ENCODE data around the gene LHFPL3. TPM values are rescaled to one million over a fixed set of nuclear protein-coding genes. Genes with fewer than 3 reads are reported as not detected.

LHFPL3 gene
- polyA plus RNA-seq, 2 of the 4 experiments (the other 2 are of a cell fraction) = not detected

DNA sequence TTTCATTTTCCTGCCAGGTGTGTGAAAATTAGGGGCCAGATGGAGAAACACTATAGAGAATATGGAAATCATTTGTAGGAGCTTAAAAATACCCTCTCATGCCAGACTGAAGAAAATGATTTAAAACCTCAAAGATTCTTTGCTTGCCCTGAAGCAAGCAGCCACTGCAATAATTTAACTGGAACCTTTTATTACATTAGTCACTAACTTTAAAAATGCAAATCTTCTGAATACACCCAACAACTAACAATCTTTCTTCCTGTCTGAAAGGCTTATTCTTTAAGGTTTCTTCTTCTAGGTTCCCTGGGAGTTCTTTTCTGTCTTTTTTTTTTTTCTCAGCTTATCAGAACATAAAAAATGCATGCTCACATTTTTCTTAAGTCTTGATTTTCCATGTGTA lies 447.1 kb downstream of the LHFPL3 start:
- no peak for ATAC-seq

DNA sequence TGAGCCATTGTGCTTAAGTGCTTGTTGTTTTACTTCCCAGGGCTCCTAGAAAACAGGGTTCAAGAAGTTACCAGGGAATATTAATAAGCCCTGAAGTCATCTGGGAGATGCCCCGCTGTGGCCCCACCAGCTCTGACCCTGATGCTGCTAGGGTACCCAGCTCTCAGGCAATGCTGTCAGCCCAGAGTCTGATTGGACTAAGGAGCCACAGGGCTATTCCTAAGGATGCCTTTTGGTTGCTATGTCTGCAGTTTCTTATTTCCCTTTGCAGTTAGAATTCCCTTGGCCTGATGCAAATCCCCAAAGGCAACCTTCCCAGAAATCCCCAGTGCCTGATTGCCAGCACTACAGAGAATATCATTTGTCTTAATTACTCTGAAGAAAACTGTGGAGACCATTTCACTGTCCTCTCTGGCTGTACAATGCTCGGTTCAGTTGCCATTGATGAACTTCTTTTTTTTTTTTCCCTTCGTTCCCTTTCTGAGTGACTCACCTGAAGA lies 448.9 kb downstream of the LHFPL3 start:
- ChIA-PET POLR2A (no interaction called here), CTCF (no interaction called here)
- FAIRE-seq = no peak
- Histone ChIP-seq H3K9me3 (no peaks in the 10 kb centered on the region), H3K4me2 (no peak overlapping the region), H3K27ac (no peak overlapping the region), H3K4me1 (no peaks in the 10 kb centered on the region), H3K4me3 (no peak overlapping the region)
- DNase-seq (ENCODE audit: low read depth in 1 of 2, low spot score in 1 of 2) = no peak
- no peak for TF ChIP-seq HOXA7 (CRISPR knock-in tag; IDR thresholded peaks at IDR 0.05)
- no peak for TF ChIP-seq RARB (CRISPR knock-in tag; IDR thresholded peaks at IDR 0.05)
- no peak for TF ChIP-seq ZFP36 (IDR thresholded peaks at IDR 0.05; ENCODE audit: borderline replicate concordance, partially characterized antibody)
- no peak for TF ChIP-seq POLR2AphosphoS2 (conservative IDR thresholded peaks at IDR 0.05; ENCODE audit: low read length)
- no peak for TF ChIP-seq HOXB13 (CRISPR knock-in tag; IDR thresholded peaks at IDR 0.05; ENCODE audit: low read depth)
- TF ChIP-seq, protein P1, sequence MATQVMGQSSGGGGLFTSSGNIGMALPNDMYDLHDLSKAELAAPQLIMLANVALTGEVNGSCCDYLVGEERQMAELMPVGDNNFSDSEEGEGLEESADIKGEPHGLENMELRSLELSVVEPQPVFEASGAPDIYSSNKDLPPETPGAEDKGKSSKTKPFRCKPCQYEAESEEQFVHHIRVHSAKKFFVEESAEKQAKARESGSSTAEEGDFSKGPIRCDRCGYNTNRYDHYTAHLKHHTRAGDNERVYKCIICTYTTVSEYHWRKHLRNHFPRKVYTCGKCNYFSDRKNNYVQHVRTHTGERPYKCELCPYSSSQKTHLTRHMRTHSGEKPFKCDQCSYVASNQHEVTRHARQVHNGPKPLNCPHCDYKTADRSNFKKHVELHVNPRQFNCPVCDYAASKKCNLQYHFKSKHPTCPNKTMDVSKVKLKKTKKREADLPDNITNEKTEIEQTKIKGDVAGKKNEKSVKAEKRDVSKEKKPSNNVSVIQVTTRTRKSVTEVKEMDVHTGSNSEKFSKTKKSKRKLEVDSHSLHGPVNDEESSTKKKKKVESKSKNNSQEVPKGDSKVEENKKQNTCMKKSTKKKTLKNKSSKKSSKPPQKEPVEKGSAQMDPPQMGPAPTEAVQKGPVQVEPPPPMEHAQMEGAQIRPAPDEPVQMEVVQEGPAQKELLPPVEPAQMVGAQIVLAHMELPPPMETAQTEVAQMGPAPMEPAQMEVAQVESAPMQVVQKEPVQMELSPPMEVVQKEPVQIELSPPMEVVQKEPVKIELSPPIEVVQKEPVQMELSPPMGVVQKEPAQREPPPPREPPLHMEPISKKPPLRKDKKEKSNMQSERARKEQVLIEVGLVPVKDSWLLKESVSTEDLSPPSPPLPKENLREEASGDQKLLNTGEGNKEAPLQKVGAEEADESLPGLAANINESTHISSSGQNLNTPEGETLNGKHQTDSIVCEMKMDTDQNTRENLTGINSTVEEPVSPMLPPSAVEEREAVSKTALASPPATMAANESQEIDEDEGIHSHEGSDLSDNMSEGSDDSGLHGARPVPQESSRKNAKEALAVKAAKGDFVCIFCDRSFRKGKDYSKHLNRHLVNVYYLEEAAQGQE (IDR thresholded peaks at IDR 0.05) = no peak
- TF ChIP-seq, protein P2, sequence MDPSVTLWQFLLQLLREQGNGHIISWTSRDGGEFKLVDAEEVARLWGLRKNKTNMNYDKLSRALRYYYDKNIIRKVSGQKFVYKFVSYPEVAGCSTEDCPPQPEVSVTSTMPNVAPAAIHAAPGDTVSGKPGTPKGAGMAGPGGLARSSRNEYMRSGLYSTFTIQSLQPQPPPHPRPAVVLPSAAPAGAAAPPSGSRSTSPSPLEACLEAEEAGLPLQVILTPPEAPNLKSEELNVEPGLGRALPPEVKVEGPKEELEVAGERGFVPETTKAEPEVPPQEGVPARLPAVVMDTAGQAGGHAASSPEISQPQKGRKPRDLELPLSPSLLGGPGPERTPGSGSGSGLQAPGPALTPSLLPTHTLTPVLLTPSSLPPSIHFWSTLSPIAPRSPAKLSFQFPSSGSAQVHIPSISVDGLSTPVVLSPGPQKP (IDR thresholded peaks at IDR 0.05; ENCODE audit: low read depth, low read length) = no peak
- TF ChIP-seq ZC3H11A (IDR thresholded peaks at IDR 0.05) = no peak
- TF ChIP-seq RFX5 (IDR thresholded peaks at IDR 0.05) = no peak
- TF ChIP-seq, protein P3, sequence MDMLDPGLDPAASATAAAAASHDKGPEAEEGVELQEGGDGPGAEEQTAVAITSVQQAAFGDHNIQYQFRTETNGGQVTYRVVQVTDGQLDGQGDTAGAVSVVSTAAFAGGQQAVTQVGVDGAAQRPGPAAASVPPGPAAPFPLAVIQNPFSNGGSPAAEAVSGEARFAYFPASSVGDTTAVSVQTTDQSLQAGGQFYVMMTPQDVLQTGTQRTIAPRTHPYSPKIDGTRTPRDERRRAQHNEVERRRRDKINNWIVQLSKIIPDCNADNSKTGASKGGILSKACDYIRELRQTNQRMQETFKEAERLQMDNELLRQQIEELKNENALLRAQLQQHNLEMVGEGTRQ (IDR thresholded peaks at IDR 0.05) = no peak
- ATAC-seq = no peak
- WGBS (ENCODE audit: missing lambda C conversion rate) = 3% methylated on average over 3 of the region's 3 CpGs

More for the DNA sequence above, 447.1 kb downstream of the LHFPL3 start:
- H3K27ac ChIP-seq = no peak overlapping the region
- FAIRE-seq = no peak
- ChIA-PET POLR2A (no interaction called here), CTCF (interaction anchor here (1.9 kb wide), 1 partner anchor 19 kb away, joined by 4 read pairs; no protein-coding TSS in a partner anchor)
- no peak overlapping the region for H3K4me2 ChIP-seq
- TF ChIP-seq, protein P4, sequence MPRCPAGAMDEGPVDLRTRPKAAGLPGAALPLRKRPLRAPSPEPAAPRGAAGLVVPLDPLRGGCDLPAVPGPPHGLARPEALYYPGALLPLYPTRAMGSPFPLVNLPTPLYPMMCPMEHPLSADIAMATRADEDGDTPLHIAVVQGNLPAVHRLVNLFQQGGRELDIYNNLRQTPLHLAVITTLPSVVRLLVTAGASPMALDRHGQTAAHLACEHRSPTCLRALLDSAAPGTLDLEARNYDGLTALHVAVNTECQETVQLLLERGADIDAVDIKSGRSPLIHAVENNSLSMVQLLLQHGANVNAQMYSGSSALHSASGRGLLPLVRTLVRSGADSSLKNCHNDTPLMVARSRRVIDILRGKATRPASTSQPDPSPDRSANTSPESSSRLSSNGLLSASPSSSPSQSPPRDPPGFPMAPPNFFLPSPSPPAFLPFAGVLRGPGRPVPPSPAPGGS (IDR thresholded peaks at IDR 0.05) = no peak
- no peak for TF ChIP-seq ZC3H11A (IDR thresholded peaks at IDR 0.05)
- TF ChIP-seq ZNF302 (CRISPR knock-in tag; IDR thresholded peaks at IDR 0.05) = no peak
- no peak for TF ChIP-seq POLR2AphosphoS2 (conservative IDR thresholded peaks at IDR 0.05; ENCODE audit: low read length)
- H3K4me1 ChIP-seq = no peaks in the 10 kb centered on the region
- no peak overlapping the region for H3K4me3 ChIP-seq
- DNase-seq (ENCODE audit: low read depth in 1 of 2, low spot score in 1 of 2) = no peak
- H3K9me3 ChIP-seq = no peaks in the 10 kb centered on the region

DNA sequence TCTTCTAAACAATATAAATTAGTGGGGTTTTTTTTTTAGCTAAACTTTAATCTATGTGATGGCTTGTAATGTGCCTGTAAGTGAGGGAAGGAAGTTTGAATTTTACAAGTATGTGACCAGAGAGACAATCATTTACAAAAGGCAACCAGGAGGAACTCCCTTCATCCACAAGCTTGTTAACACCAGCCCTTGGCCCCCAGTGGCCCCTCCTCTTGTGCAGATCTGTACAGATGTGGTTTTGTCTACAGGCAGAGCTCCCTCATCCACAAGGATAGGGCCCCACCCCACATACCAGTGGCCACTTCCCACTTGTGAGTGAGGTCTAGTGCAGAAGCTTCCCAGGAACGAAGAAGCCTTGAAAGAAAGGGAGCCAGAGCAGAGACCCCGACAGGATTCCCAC lies 451.5 kb downstream of the LHFPL3 start:
- ATAC-seq (no peak), FAIRE-seq (no peak), DNase-seq (ENCODE audit: low read depth in 1 of 2, low spot score in 1 of 2) (no peak)
- ChIA-PET CTCF (interaction anchor here (0.9 to 1.8 kb wide), 2 partner anchors 69 to 134 kb away, joined by 3 to 5 read pairs; no protein-coding TSS in a partner anchor), POLR2A (no interaction called here)
- Histone ChIP-seq H3K9me3 (no peaks in the 10 kb centered on the region), H3K4me2 (no peak overlapping the region), H3K4me1 (no peaks in the 10 kb centered on the region), H3K27ac (no peak overlapping the region), H3K4me3 (no peak overlapping the region)
- TF ChIP-seq, protein P5, sequence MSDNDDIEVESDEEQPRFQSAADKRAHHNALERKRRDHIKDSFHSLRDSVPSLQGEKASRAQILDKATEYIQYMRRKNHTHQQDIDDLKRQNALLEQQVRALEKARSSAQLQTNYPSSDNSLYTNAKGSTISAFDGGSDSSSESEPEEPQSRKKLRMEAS (IDR thresholded peaks at IDR 0.05) = no peak
- TF ChIP-seq CEBPB (IDR thresholded peaks at IDR 0.05) (no peak), ZFP36 (IDR thresholded peaks at IDR 0.05; ENCODE audit: borderline replicate concordance, partially characterized antibody) (no peak)
- 3% methylated on average over 2 of the region's 2 CpGs for WGBS (ENCODE audit: missing lambda C conversion rate)
